Measurements from ENCODE around the gene TACC2. TPM values are rescaled to one million over a fixed set of nuclear protein-coding genes. Genes with fewer than 3 reads are reported as not detected.

Gene TACC2
- total RNA-seq, 2 donors from 2014 or later = 210 to 237 TPM

DNA sequence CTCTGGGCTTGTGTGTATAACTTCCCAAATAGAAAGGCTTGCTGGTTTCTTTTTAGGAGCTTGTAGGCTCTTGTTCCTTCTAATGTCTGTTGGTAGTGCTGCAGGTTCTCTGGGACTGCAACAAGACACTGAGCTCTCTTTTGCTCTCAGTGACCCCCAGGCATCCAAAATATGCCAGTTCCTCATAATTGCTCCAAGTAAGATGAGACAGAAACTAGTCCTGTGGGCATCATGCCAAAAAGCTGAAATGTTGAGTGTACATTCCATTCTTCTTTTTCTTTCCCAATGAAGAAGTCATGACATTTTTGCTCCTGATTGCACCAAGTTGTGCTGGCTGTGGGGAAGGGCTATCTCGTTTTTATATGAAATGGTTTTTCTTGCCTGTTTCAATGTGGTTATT is 275.0 kb downstream of the TACC2 start:
- ATAC-seq (no peak), DNase-seq (no peak)
- intact Hi-C loops (cut with DNase I) = no loop called here

DNA sequence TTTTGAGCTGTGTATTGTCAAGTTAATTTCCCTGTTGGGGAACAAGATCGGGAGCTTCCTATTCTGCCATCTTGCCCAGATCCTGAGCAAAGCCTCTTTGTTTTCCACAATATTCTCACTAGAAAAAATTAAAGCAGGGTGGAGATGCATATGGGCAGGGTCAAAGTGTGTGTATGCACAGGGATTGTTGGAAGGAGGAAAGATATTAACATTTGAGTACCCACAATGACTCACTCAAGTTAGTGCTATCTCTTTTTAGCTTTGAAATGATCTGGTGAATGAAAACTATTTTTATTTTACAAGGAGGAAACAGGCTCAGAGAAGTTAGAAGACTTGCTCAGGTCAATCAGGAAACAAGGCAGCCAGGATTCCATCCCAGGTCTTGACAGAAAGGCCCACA is 275.5 kb downstream of the TACC2 start:
- intact Hi-C loops (cut with DNase I) = no loop called here

DNA sequence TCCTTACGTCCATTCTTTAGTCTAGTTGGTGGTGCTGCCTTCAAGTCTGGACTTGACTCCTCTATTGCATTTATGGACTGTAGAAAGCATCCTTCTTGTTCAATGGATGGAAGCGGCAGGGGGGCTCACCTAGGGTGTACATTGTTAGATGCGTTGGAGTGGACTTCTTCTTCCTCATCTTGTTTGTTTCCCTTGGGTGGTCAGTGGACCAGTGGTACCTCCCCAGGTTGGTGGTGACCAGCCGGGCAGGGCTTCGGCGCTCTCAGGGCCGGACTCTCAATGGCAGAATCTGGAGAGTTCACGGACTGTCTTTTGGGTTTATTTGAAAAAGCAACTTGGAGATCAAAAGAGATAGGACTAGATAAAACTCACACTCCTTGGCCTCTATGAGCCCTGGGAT is 276.0 kb downstream of the TACC2 start:
- DNase-seq = no peak
- no peak for ATAC-seq
- intact Hi-C loops (cut with DNase I) = no loop called here

More for the DNA sequence above, 275.5 kb downstream of the TACC2 start:
- no peak for ATAC-seq
- no peak for DNase-seq

DNA sequence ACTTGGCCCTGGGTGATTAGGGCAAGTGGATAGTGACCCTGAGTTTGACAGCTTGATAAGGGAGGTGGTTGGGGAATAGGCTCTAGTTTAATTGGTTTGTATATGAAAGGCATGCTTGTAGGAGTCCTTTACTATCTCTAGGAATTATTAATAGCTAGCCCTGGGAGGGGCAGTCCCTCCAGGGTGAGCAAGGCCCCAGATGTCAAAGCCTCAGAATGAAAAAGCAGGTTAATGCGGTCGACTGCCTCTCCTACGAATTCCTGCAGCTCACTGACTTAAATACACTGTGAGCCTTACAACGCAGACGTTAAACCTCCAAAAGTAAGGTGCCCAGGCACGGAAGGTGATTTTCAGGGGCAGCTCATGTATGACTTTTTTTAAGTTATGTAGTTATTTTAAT is 276.9 kb downstream of the TACC2 start:
- ATAC-seq (peak; percentile 20 to 53), DNase-seq (no peak)
- intact Hi-C loops (cut with DNase I) = no loop called here

DNA sequence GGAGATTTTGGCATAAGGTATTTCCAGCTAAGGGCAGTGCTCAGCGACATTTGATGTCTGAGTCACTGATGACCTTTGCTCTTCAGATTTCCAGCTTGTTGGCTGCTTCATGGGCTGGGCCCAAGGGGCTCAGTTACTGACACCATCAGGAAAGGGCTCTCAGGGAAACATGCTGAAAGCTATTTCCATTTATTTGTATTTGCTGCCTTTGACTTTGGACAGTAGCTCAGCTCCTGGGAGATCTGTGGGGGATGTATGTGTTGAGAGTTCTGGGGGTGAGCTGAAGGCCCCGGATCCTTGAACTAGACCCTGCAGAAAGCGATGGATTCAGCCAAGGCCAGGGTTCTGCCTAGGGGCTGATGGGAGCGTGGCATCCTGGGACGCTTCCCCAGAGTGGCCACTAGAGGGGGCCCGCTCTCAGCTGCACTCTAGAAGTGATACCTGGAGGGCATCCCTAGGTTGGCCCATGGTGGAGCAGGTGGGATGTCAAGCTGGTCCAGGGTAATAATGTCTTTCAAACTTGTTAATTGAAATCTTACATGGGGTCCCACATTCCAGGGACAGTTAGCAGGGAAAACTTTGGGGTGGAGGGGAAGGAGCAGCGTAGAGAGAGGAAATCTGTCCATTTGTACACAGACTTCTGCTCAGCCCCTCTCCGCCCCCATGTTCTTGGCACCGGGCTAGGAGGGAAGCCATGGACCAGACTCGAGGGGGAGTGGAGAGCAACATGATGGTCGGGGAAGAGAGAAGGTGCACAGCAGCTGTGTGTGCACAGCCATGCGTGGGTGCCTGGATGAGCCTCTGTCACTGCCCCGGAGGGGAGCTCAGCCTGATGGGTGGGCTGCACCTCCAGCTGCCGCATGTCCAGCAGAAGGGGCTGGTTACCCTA is 279.1 kb downstream of the TACC2 start:
- intact Hi-C loops (cut with DNase I) = no loop called here
- peak; percentile 65 to 78 for ATAC-seq
- DNase-seq = peak; percentile 46

DNA sequence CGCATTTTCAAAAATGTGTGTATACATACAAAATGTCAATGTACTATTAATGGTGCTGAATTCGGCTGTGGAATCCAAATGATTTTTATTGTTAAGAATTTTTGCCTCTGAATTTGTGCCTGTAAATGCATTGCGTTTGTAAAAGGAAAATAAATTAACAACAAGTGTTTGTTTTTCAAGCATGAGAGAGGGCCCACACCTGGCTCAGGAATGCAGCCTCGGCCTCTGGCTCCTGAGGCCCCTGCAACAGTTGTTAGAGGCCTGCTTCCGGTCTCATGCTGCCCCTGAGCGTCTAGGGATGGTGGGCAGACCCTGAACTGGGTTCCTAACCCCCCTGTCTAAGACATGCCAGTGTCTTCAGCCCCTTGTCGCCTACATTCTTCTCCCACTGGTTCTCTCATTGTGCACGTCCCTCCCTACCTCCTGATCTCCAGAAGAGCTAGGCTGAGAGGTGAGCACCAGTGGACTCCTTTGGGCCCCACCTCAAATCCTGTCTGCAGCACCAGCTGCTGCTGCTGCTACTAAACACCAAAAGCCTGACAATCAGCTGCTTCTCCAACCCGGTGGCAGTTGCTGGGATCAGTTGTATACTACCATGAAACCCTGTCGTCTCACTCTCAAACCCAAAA is 280.2 kb downstream of the TACC2 start:
- no peak for DNase-seq
- no peak for ATAC-seq
- intact Hi-C loops (cut with DNase I) = no loop called here

- intact Hi-C loops (cut with DNase I) = no loop called here
- ATAC-seq (no peak), DNase-seq (no peak)
Observed at GRCh38 chr10:122271076-122271475, 282.1 kb downstream of the TACC2 start, which contains the start of gene BTBD16. TSS of gene BTBD16 (plus strand) at chr10:122271296. CDS start at chr10:122275082, 3,786 bp downstream.

GRCh38 chr10:122273966-122274545 is 285.1 kb downstream of the TACC2 start:
- no peak for DNase-seq
- ATAC-seq = no peak
- intact Hi-C loops (cut with DNase I) = no loop called here

- intact Hi-C loops (cut with DNase I) = no loop called here
- peak in 1 of 2 donors; percentile 48 for ATAC-seq
- no peak for DNase-seq
Observed at GRCh38 chr10:122276611-122277208, 287.7 kb downstream of the TACC2 start.

DNA sequence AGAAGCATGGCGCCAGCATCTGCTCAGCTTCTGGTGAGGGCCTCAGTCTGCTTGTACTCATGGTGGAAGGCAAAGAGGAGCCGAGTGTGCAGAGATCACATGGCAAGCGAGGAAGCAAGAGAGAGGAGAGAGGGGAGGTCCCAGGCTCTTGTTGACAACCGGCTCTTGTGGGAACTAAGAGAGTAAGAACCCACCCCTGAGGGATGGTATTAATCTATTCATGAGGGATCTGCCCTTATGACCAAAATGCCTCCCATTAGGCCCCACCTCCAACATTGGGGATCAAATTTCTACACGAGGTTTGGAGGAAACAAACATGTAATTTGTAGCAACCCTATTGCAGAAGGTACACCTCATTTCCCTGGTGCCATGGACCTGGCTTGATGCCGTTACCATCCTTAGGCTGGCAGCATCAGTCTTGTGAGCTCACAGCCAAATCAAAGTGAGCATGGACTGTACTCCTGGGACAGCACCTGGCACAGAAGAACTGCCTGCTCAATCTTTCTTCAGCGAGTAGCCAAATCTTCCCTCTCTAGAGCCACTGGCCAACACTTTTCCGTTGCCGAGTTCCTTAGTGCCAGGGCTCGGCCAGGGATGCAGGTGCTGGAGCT is 288.7 kb downstream of the TACC2 start:
- no peak for ATAC-seq
- intact Hi-C loops (cut with DNase I) = no loop called here
- no peak for DNase-seq

GRCh38 chr10:122279725-122280141 is 290.8 kb downstream of the TACC2 start:
- intact Hi-C loops (cut with DNase I) = no loop called here

GRCh38 chr10:122280156-122280555 is 291.2 kb downstream of the TACC2 start:
- DNase-seq (no peak), ATAC-seq (no peak)
- intact Hi-C loops (cut with DNase I) = no loop called here

More at GRCh38 chr10:122279725-122280141, 290.8 kb downstream of the TACC2 start:
- ATAC-seq (peak; percentile 36 to 50), DNase-seq (no peak)

DNA sequence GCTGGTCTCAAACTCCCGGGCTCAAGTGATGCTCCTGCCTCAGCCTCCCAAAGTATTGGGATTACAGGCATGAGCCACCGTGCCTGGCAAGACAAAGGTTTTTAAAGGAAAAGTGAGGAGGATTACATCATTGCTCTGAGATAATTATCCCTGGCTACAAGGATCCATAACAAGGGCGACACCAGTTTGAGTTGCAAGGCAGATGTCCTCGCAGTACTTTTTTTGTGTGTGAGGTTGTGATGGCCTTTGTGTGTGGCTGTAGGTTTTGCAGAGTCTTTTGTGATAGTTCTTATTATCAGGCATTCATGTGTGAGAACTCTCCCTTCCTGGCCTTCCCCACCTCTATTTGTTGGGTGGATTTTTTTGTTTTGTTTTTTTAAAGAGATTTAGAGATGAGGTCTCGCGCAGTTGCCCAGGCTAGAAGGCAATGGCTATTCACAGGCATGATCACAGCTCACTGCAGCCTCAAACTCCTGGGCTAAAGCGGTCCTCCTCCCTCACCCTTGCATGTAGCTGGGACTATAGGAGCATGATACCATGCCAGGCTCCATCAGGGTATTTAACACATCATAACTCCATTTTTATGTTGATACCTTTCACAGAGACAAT is 292.2 kb downstream of the TACC2 start:
- intact Hi-C loops (cut with DNase I) = no loop called here
- ATAC-seq (no peak), DNase-seq (no peak)

- intact Hi-C loops (cut with DNase I) = no loop called here
- ATAC-seq (no peak), DNase-seq (no peak)
Observed at GRCh38 chr10:122281751-122282150, 292.8 kb downstream of the TACC2 start.

- peak; percentile 24 to 36 for ATAC-seq
- intact Hi-C loops (cut with DNase I) = no loop called here
Observed at GRCh38 chr10:122282253-122282671, 293.3 kb downstream of the TACC2 start.

DNA sequence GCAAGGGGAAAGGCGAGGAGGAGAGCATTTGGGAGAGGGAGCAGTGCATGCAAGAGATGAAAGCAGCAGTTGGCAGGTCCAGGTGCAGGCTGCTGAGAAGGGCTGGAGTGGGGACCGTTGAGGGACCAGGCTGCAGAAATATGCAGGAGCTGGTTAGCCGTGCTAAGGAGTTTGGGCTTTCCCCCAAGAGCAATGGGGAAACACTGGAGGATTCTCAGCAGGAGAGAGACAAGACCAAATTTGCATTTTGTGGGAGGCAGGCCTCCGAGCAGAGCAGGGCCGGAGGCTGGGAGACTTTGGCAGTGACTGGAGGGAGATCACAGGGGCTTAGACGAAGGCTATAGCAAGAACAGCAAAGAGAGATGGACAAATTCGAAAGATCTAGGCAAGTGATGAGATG is 293.9 kb downstream of the TACC2 start:
- DNase-seq (no peak), ATAC-seq (no peak)
- intact Hi-C loops (cut with DNase I) = no loop called here

More at GRCh38 chr10:122282253-122282671, 293.3 kb downstream of the TACC2 start:
- DNase-seq = peak; percentile 52

- no peak for ATAC-seq
- intact Hi-C loops (cut with DNase I) = no loop called here
- no peak for DNase-seq
Observed at GRCh38 chr10:122285506-122286444, 296.8 kb downstream of the TACC2 start.

GRCh38 chr10:122286867-122287266 is 297.9 kb downstream of the TACC2 start:
- ATAC-seq (peak; percentile 69 to 88), DNase-seq (peak; percentile 36)
- intact Hi-C loops (cut with DNase I) = no loop called here

All from left cardiac atrium (tissue), 4 donors.